HG03159 (cell line): ENCODE results near the gene PLEKHM1.
"Not testable (repeated sequence)": the region's sequence is repeated elsewhere in the genome, so short reads cannot be mapped to it uniquely, and the experiment has no call there.

Source experiments
- ATAC-seq: cut with Tn5 transposase; IDR thresholded peaks from one replicate; pipeline ENCODE4 v1.9.1; 2021; ENCODE audit warnings: mild to moderate bottlenecking, moderate library complexity; ENCODE audit not compliant: unreplicated experiment

Gene PLEKHM1

DNA sequence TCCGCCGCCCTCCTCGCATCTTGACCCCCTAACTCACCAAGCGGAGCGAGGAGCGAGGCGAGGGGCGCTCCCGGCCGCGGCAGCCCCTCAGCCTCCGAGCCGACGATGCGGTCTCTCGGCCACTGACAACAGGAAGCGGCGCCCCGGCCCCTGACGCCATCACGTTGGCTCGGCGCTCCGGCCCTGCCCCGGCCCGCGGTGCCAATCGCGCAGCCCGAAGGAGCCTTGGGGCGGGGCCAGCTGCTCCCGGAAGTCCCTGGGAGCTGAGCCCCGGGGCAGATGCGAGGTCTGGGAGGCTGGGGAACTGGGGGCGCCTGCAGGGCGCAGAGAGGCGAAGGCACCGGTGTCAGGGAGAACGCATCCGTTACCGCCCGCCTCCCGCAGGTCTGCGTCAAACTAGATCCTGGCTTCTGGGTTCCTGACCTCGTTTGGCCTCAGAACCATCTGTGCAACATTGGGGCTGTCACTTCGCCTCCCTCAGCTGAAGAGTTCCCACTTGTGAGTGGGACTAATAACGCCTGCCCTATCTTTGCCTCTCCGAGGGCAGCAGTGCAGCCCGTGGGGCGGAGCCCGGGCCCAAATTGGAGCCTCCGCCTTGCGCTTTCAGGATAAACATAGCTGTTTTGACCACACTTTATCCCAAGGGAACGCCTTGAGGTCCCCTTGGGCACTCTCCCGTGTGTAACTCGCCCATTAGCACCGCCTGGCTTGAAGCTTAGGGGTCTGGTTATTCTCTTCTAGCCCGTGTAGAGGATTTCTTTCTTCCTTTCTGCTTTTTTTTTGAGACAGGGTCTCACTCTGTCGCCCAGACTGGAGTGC lies at the start of gene PLEKHM1:
TSS of gene PLEKHM1 (minus strand) at position 107 of the 819 bp plus-strand sequence. CDS start 8,237 bp downstream, outside the sequence.
- peak; percentile 92 for ATAC-seq

DNA sequence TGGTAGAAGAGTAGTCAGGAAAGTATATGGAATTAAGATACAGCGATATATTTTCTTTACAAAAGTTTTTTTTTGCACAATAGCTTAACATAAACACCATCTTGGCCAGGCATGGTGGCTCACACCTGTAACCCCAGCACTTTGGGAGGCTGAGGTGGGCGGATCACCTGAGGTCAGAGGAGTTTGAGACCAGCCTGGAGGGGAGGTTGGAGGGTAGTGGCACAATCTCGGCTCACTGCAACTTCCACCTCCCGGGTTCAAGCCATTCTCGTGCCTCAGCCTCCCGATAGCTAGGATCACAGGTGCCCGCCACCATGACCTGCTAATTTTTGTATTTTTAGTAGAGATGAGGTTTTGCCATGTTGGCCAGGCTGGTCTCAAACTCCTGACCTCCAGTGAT lies 47.6 kb upstream of the PLEKHM1 start:
- not testable (repeated sequence) for ATAC-seq

DNA sequence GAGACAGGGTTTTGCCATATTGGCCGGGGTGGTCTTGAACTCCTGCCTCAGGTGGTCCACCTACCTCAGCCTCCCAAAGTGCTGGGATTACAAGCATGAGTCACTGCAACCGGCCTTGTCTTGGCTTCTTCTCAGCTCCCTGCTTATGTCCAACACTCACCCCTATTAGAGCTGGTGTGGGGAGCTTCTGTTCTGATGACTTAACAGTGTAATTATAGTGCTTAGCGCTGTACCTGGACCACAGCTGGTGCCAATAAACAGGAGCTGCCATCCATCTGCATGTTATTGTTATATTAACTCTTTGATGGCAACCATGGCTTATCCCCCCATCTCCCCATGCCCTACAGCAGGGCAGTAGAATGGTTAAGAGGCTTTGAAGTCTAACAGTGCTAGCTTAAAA lies 15.6 kb upstream of the PLEKHM1 start:
- ATAC-seq = not testable (repeated sequence)

DNA sequence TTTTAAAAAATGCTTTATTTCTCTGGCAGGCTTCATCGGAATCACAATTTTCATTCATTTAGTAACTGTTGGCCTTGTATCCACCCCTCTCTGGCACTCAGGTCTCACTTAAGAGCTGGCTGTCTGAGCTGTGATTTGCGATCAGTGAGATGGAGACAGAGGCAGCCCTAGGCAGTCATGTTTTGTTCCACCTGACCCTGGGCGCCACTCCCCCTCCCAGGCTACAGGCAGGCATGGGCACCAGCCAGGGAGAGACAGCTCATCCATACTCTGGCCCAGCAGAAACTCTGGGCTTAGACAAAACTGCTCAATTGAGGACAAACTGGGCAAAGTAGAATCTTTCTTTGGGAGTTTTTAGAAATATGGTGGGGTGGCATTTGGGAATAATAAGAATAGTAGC lies 14.7 kb upstream of the PLEKHM1 start:
- not testable (repeated sequence) for ATAC-seq

DNA sequence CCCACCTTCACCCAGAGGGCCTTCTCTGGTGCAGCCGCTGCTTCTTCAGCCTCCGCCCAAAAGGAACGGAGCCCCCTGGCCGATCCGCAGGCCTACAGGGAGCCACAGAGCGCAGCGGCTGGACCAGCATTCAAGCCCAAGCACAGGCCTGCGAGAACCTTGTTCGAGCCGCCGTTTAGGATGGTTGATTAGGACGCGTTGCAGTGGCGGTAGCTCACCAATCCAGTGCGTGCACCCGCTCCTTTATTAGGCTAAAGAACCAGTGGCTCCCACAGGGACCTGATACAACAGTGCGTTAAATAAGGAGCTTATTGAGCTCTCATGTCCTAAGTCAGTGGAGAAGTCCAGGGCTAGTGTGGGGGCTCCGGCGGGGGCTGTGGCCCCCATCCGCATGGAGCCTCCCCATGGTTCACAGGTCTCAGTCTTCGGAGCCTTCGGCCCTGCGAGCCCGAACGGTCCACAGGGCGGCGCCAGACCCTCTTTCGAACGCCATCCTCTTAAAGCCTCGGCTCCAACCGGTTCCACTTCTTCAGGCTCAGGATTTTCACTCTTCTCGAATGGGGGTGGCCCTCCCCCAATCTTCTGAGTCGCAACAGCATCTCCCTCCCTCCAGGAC lies 10.7 kb upstream of the PLEKHM1 start:
- ATAC-seq = not testable (repeated sequence)

DNA sequence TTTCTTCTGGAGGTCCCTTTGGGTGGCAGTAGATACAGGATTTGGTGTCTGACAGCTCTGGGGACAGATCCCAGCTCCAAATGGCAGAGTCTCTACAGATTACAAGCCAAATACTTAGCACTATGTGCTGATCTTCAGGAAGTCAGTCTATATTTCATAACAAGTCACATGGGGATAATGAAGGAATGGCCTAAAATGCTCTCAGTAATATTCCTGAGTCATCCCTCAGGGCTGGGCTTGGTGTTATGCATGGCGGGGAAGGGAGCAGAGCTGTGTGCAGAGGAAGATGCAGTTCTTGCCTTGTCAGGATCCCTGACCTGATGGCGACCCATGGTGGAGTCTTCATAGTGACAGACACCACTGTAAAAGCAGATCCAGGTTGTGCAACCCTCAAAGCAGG lies 10.0 kb upstream of the PLEKHM1 start:
- not testable (repeated sequence) for ATAC-seq

DNA sequence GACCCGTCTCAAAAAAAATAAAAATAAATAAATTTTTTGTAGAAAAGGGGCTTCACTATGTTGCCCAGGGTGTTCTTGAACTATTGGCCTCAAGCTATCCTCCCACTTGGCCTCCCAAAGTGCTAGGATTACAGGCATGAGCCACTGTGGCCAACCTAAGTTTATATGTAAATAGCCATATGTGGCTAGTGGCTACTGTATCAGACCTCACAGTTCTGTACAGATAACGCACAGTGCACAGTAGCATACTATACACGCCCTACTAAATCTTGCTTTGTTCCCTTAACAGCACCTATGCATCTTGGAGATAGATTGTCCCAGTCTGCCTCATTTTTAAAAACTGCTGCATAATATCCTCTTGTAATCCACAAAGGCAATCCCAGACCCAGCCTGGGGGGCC lies 8.7 kb upstream of the PLEKHM1 start:
- not testable (repeated sequence) for ATAC-seq

DNA sequence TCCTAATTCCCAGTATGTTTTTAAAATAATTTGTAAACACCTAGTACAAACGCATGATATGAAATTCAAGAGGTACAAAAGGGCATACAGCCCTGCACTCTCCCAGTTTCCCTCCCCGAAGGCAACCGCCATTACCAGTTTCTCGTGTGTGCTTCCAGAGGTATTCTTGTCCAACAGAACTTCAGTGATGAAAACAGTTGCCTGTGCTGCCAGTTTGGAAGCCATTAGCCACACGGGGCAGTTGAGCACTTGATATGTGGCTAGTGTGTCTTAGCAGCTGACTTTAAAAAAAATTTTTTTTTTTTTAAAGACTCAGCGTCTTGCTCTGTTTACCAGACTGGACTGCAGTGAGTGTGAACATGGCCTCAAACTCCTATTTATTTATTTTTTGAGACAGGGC lies 7.9 kb upstream of the PLEKHM1 start:
- not testable (repeated sequence) for ATAC-seq

DNA sequence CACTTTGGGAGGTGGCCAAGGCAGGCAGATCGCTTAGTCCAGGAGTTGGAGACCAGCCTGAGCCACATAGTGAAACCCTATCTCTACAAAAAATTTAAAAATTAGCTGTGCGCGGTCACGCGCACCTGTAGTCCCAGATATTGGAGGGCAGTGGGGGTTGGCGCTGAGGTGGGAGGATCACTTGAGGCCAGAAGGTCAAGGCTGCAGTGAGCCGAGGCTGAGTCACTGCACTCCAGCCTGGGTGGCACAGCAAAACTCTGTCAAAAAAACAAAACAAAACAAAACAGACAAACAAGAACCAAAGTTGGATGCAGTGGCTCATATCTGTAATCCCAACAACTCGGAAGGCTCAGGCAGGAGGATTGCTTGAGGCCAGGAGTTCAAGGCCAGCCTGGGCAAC lies 6.9 kb upstream of the PLEKHM1 start:
- not testable (repeated sequence) for ATAC-seq

DNA sequence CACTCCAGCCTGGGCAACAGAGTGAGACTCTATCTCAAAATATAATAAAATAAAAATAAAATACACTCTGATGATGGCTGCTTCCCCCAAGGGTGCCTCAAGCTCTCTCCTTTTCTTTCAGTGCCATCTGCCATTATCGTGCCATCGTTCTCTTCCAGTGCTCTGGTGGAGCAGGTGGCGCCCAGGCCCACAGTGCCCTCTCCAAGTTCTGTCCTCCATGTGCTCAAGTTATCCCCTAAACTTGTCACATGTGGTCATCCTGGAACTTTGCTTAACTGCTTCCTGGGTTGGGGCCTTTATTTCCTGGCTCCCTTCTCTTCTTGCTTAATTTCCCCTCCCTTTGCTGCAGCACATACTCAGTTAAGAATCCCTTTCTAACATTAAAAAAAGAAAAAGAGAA lies 6.0 kb upstream of the PLEKHM1 start:
- not testable (repeated sequence) for ATAC-seq

DNA sequence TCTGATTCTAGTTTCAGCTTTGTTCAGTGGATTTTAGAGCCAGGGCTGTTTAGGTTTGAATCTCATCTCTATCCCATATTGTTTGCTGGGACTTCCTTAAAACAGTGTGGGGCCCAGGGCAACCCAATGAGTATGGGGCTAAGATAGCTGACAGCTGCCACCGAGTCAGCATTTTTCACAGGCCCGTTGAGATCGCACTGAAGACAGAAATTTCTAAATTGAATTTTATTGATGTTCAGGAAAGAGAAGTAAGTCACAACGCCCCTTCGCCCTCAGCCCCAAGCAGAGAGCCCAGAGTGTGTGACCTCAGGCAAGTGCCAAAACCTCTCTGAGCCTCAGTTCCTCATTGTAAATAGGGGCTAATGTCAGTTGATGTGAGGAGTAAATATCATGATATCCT lies 4.0 kb upstream of the PLEKHM1 start:
- not testable (repeated sequence) for ATAC-seq

DNA sequence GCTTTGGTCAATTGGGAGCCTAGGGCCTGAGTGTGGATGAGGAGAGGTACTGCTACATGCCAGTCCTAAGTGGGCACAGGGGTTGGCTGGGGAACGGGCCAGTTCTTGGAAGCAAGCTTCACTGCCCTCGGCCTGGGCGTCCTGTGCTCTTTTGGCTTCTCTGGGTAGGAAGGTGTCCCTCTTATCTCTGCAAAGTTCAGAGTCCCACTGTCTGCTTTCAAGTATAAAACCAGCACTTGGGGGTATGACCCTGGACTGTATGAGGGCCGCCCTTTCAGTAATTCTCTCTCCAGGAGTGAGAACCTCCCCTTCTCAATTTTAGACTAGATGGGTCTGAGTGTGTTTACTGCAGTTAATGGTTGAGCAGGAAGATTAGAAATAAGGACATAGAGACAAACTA lies 1.6 kb upstream of the PLEKHM1 start:
- not testable (repeated sequence) for ATAC-seq

DNA sequence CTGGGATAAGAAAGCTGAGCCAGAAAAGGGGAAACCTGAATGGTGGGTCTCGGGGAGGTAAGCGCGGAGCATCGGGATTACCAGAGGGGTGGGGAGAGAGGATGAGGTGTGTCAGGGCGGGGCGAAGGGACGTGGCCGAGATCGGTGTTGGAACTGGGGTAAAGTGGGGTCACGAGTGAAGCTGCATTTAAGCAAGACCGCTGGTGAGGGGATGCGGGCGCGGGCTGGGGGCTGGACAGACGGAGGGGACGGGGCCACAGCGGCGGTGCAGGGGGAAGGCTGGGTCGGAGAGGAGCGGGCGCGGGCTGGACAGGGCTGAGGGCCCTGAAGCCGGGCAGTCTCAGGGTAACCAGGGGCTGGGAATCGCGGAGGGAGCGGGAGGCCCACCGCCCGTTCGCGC lies 323 bp downstream of the PLEKHM1 start:
- ATAC-seq = peak; percentile 22

DNA sequence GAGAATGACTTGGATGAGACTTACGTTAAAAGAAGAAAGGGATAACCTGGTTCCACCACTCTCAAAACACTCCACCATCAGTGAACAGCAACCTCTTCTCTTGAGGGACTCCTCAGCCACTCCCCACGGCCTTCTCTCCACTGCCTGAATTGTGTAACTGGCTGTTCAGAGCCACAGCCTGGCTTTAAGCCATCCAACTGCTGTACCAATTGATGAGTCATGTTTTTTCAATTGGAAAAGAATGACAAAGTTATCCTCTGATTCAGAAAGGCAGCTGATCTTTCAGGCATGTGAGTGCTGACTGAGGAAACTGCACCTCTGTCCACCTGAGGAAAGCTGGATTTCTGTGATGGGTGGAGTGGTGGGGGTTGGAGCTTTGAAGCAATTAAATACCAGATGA lies 2.8 kb downstream of the PLEKHM1 start:
- not testable (repeated sequence) for ATAC-seq

DNA sequence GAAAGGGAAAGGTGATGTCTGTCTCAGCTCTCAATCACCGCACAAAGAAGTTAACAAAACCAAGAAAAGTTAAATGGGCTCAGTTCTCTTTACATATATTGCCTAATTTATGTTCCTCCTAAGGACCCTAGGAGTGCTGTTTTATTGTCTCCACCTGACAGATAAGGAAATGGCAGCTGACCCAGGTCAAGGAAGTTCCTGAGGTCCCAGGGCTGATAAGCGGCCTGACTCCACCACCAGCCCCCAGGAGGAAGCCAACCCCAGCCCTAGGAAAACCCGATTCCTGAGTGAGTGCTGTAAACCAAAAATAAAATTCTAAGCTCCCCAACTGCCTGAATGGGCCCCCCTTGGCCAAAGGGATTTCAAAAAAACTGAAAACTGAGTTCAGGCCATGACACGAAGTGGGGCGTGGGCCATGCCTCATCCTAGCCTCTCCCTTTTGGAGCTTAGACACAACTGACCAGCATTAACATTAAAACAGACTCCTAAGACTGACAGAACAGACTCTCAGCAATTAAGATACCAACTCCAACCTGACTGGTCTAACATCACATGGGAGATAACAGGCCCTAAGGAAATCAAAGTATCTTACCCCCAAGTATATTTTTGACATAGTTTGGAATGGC lies 6.8 kb downstream of the PLEKHM1 start:
- ATAC-seq = not testable (repeated sequence)

DNA sequence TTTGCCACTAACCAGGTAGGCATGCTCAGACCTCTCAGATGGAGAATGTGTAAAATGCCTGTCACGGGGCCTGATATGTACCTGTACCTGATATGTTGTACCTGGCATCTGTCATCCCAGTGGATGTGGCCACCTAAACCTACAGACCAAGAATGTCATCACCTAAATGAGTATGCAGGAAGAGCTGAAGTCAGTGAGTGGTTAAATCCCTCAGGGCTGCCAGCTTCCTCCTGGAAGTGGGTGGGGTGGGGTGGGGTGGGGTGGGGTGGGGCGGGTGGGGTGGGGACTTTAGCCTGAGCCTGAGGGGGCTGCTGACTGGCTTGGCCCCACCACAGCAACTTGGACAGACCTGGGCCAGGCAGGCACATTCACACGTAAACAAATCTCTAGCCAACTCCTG lies 7.3 kb downstream of the PLEKHM1 start:
- ATAC-seq = not testable (repeated sequence)

DNA sequence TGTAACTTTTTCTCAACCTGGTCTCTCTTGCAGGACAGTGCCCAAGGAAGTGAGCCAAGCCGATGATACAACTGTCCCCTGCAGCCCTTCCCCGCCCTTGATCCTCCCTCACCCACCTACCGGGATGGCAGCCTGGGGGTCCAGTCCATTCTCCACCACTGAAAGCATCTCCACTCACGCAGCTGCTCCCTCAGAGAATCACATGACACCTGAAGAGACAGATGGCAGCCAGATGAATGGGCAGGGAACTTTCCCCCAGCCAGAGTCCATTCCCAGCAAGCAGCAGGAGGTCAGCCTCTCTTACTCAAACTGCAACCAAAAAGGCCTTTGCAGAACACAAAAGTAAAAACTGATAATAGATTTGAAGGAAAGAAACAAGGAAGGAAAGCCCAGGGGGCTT lies 8.2 kb downstream of the PLEKHM1 start:
- not testable (repeated sequence) for ATAC-seq

DNA sequence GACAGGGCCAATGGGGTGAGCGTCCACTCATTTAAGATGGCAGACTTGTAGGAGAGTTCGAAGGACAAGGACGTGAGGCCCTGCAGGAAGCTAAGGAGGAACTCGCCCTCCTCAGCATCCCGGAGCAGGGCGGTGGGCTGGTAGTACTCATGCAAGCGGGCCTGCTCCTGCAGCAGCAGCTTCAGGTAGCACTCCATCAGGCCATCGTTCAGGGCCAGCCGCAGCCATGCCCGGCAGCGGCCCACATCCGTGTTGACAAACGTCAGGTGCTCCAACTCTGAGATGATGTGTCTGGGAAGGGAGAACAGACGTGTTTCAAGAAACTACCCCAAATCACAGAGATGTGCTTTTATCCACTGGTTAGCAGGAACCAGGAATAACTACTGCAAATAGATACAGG lies 15.1 kb downstream of the PLEKHM1 start:
- not testable (repeated sequence) for ATAC-seq

DNA sequence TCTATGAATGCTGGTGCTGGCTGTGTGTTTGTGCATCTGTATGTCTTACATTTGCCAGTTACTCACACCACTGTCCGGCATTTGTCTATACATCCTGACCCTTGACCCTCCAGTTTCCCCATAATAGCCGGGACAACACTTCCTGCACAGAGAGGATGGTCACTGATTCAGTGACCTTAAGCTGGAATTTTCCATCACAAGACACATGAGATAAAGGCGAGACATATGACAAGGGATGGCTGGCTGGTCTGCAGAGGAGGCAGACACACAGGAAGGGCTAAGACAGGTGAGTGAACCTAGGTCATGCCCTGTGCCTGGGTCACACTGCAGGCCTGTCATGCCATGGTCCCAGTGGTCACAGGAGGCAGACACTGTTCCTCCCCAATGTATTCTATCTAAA lies 18.3 kb downstream of the PLEKHM1 start:
- not testable (repeated sequence) for ATAC-seq

DNA sequence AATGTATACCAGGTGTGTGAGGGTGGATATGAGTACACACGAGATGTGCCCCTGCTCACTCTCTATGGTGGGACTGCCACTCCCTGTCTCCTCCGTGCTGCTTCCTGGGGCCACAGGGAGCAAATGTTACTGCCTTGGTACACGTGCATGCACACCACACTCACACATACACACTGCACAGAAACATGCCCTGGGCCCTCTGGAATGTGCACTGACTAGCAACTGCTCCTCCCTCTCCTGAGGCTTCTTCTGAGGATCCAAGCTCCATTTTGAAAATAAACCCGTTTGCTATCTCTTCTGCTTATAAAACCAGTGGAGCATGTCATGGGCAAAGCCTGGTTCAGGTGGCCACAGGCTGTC lies 21.3 kb downstream of the PLEKHM1 start:
- ATAC-seq = not testable (repeated sequence)

DNA sequence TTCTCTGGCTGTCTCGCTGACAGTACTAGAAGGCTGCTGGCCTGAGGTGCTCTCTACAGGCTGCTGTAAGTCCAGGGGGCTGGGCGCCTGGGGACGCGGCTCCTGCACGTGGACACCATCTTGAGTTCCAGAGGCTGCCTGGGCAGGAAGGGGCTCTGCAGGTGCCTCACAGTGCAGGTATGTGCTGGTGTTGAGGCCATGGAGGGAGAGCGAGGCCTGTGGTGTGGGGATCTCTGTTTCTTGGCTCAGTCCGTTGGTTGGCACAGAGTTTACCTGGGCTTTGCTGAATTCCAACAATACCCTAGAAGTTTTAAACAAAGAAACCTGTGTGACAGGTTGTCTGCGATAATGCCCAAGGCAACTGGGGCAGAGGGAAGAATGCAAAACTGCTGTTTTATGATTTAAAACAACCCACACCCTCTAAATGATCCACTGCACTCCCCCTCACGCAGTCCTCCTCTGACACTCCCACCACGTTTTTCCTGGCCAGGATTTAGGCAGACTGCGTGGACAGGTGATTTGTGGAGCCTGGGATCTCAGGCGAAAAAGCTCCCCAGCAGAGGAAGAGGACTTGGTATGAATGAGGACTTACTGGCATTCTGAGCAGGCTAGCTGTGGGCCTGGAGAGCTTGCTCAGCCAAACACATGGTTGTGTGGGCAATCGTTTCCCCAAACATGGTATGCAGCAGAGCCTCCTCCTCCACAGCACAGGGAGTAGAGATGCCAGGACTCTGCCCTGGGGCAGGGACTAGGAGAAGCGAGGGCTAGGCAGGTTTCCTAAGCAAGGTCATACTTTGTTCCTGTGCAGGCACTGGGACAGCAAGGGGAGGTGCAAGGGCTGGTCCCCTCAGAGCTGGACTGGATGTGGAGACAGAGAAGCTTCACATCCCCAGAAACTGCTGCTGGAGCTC lies 22.0 kb downstream of the PLEKHM1 start:
- not testable (repeated sequence) for ATAC-seq
